Suppressor macrophage (primary cell): ENCODE measurements around the gene QRICH1.

Experiments used
- DNase-seq, 4 experiments: peaks; one replicate each; pipeline ENCODE4 v3.0.0-alpha.2; 2020 to 2022
- total RNA-seq, 17 experiments: gene quantifications; one replicate each; lab custom pipeline; 2026; ENCODE audit warnings: mixed read lengths in 6 of 17, inconsistent platforms in 3 of 17; lab: John Stamatoyannopoulos, UW

QRICH1 gene, protein sequence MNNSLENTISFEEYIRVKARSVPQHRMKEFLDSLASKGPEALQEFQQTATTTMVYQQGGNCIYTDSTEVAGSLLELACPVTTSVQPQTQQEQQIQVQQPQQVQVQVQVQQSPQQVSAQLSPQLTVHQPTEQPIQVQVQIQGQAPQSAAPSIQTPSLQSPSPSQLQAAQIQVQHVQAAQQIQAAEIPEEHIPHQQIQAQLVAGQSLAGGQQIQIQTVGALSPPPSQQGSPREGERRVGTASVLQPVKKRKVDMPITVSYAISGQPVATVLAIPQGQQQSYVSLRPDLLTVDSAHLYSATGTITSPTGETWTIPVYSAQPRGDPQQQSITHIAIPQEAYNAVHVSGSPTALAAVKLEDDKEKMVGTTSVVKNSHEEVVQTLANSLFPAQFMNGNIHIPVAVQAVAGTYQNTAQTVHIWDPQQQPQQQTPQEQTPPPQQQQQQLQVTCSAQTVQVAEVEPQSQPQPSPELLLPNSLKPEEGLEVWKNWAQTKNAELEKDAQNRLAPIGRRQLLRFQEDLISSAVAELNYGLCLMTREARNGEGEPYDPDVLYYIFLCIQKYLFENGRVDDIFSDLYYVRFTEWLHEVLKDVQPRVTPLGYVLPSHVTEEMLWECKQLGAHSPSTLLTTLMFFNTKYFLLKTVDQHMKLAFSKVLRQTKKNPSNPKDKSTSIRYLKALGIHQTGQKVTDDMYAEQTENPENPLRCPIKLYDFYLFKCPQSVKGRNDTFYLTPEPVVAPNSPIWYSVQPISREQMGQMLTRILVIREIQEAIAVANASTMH
- total RNA-seq: 1.4 to 4.2 (median 2.8) reads per million in 17 experiments

DNA sequence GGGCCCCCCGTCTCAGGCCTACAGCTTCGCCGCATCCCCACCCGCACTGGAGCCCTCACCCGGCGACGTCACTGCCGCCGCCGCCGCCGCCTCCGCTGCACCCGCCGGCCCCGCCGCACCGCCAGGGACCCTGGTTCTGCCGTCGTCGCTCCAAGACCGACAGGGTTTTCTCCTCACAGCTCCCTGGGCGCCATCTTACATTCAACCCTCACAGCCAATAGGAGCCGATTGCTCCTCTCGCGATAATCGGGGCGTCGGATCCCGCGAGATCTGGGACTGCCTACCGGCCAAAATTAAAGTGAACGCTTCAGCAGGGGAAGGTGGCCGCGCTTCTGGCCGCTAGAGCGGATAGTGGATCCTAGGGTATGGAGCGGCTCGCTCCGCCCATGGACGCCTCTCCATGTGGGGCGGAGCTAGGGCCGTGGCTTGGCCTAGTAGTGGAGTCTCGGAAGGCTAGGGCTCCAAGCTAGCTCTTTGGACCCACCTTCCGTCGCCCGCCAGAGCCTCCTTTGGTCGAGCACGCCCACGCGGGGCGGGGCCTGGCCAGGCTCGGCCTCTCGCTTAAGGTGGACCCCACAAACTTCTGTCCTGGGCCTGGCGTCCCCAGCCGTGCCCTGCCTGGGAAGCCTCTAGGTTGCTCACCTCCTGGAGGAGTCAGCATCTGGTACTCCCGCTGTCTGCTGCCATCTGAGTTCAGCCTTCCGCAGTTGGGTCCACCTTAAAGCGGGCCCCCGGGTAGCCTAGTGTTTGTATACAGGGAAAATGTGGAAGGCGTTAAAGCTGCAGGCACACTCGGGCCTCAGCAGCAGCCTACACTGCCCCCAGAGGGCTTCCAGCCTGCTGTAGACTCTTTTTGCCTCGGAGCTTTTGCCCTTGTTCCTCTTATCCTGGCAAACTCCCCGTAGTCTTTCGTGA is at the start of gene QRICH1:
Gene QRICH1 (minus strand): TSS at position 219 of the 915 bp plus-strand sequence. CDS start 17,054 bp downstream, outside the sequence.
- peak; percentile 99 to 100 (median 99) for DNase-seq

DNA sequence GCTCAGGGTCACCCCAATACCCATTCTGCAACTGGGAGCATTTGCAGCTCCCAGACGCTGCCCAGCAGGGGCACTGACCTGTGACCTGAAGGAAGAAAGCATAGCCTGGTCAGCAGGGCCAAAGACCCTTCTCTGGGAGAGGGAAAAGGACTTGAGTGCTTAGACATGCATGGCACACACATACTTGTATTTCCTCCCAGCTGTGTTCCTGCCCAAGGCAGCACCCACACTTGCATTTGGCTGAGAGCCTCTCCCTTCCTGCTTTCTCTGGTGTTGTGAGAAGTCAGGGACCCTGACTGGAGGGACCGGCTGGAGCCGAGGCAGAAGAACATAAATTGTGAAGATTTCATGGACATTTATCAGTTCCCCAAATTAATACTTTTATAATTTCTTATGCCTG is 46.2 kb upstream of the QRICH1 start:
- DNase-seq: no peak

DNA sequence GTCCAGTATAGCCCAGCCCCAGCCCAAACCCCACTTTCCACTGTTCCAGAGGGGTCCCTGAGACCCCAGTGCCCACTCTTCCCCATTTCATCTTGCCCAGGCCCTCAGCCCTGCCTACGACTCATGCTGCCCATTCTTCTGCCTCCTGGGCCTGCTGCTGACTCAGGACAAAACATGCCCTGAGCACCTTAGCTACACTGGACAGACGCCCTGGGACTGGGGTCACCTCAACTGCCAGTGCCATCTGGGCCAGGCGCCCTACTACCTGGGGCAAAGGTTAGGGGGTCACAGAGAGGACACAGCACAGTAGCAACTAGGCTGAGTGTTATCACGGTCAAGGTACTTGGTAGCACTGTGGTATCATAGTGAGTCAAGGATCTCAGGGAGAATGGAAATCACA is 41.6 kb upstream of the QRICH1 start:
- no peak for DNase-seq

DNA sequence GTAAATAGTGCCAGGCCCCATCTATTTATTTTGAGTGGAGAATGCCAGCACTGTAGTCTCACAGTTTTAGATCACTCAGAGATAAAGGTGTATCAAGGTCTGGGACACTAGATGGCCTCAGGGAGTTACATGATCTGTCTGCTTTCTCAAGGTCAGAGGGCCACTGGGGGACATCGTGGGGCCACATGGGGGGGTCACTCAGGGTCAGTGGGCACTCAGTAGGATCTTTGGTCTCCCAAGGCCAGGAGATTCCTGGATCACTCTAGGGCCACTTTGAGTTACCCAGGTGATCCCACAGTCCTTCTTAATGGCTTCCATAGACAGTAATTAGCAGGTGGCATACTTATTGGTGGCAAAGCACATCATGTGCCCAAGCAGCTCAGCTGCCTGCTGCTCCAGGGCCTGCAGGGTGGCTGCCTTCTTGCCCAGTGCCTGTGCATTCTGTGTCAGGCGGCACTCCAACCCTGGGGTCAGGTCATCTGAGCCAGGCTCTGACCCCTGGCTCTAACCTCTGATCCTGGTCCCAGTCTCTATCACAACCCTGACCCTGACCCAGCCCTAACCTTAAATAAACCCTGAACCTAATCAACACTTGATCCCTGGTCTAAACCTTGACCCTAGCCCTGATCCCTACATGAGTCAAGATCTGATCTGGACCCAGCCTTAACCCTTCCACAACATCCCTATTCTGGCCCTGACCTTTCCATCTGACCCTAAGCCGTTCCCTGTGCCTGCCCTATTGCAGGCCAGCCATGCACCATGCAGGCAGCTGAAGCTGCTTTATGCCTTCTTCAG is 40.8 kb upstream of the QRICH1 start:
- DNase-seq: no peak

DNA sequence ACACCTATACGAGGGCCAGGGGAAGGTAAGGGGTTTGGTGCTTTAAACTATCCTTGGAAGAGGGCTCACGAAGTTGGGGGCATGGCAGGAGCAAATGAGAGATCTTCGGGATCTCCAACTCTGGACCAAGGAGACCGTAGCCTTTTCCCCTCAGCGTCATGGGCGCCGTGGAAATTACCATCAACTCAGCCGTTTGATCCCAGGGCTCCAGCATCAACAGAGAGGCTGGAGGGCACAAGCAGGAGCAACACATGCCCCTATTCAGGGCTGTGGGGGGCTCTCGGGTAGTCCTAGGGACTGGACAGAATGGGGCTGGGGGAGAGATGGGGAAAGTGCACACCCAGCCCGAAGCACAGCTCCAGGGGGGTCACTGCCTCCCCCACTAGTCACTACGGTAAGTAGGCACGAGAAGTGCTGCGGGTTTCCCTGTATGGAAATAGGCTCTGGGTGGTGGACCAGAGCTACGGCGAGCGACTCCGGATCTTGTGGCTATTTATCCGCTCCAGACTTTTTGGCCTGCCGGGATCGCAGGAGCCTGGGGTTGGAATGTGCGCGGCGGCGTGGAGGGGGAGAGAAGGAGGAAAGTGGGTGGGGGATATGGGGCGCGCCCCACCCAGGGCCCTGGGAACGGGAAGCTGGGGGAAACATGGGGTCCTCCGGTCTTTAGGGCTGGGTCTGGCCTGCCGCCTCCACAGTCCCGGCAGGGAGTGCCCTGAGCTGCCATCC is 39.5 kb upstream of the QRICH1 start:
- DNase-seq: peak; percentile 69 to 80 (median 78)

DNA sequence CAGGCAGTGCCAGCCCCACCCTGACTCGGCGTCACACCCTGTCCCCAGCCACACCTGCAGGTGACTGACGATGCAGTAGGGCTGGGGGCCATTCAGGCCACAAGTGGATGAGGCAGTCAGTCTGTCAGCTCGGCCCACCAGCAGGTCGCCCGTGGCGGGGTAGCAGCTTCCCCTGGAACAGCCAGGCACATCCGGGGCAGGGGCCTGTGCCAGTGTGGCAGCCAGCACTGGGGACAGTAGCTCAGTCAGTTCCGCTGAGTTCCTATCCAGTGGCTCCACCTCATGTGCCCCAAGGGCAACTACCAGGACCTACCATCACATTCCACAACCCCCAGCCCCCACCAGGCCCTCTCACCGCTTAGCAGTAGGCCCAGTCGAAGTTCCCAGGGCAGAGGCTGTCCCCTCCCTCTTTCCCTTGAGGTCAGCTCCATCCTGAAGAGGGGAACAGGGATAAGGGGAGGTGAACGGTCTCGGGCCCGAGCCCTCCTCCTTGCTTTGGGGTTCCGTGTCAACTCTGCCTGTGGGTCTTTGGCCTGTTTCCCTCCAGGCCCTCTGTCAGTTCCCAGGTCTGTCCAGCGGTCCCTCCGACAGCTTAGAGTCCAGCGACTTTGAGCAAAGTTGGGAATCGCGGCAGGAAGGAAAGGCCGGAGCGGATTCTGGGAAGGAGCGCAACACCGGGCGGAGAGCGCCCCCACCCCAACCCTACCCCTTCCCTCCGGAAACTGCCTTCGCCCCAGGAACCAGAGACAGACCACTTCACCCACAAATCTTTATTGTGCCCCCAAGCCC is 38.8 kb upstream of the QRICH1 start, which contains the start of gene LAMB2:
Gene LAMB2 (minus strand): TSS at position 614 of the 789 bp plus-strand sequence. CDS start 183 bp downstream, at position 431.
- DNase-seq: peak; percentile 46 to 64 (median 52)

DNA sequence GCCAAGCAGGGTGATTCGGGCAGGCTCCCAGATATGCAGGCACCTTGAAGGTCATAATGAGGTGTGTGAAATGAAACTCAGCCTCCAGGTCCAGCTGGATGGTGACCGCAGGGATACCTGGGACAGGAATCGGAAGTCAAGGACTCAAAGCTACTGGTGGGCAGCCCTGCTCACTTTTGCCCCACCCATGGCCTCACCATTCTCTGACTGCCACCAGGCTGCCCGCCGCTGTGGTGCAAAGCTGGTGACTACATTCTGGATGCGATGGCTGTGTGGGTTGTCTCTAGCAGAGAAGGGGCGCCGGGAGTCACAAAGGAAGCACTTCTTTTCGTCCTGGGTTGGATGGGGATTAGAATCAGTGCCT is 38.2 kb upstream of the QRICH1 start:
- DNase-seq: no peak

DNA sequence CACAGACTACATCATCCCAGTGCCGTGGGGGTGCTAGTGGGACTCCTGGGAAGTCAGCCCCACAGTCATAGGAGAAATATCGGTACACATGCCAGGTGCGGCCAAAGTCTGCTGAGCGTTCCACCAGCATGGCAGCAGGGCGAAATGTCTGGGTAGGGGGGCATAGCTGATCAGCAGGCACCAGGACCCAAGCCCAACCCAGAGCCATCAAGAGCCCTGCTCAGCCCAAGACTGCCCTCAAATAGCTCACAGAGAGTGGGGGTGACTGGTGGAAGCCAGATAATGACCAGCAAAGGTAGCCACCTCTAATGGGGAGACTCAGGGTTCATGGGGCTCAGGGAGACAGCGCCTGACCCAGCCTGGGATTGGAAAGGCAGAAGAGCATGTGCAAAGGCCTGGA is 37.7 kb upstream of the QRICH1 start:
- DNase-seq: no peak

DNA sequence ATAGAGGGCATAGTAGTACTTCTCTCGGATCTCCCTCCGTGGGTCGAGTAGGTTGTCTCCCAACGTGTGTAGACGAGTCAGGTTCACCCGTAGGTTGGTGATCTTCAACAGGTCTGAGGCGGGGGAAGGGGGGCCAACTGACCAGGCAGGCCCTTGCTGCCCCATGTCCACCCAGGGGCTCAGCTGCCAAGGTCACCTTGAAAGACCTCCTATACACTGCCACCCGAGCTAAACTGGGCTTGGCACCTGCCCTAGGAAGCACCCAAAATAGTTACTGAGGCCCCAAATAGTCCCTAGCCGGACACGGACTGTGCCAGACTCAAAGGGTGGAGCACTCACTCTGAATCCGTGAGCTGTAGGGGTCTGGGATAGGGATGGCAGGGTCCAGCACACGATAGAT is 37.2 kb upstream of the QRICH1 start:
- no peak for DNase-seq

DNA sequence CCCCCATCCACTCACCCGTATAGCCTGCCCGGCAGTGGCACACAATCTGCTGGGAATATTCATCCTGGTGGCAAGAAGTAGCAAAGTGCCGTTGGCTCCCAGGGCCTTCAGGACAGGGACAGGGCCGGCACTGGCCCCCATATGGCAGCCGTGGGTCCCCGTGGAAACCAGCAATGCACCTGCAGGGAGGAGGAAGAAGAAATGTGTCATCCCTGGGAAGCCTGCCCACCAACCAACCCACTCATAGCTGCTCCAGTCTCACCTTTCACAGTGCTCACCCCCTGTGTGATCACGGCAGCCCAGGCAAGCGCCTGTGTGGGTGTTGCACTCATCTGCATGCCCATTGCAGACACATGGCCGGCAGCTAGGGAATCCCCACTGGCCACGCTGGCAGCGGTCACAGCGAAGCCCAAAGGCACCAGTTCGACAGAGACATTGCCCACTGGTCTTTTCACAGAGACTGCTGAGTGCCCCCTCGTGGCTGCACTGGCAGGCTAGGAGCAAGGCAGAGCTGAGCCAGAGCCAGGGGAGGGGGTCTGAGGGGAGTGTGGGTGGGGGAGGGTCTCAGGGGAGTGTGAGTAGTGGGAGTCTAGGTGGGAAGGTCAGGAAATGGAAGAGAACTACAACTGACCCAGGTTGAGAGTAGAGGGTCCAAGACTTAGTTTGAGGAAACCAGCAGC is 31.3 kb upstream of the QRICH1 start:
- DNase-seq: no peak

DNA sequence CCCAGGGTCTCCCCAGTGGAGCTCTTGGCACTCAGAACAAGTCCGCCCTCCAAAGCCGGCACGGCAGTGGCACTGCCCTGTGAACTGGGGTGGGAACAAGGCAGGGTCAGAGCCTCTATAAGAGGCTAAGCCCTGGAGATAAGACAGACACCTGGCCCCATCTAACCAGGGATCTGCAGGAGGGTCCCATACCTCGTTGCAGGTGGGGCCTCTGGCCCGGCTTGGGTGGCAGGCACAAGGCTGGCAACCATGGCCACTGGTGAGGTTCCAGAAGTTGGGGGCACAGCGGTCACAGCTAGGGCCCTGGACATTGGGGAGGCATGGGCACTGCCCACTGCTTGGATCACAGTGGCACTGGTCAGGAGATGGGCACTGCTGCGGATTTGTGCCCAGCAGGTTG is 30.3 kb upstream of the QRICH1 start:
- DNase-seq: no peak

DNA sequence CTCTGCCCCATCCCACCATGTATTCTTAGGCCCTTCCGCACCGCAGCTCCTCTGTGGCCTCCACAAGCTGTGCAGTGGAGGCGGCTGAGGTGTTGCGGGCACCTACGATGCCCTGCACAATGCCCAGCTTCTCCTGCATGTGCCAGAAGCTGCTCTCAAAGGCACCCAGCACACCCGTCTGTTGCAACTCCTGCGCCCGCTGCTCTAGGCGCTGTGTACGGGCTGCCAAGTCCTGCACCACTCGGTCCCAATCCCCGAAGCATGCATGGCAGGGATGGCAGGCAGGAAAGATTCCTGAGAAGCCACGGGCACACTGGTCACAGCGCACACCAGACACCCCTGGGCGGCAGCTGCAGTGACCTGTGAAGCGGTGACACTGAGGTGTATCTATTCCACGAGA is 29.8 kb upstream of the QRICH1 start:
- DNase-seq: no peak

DNA sequence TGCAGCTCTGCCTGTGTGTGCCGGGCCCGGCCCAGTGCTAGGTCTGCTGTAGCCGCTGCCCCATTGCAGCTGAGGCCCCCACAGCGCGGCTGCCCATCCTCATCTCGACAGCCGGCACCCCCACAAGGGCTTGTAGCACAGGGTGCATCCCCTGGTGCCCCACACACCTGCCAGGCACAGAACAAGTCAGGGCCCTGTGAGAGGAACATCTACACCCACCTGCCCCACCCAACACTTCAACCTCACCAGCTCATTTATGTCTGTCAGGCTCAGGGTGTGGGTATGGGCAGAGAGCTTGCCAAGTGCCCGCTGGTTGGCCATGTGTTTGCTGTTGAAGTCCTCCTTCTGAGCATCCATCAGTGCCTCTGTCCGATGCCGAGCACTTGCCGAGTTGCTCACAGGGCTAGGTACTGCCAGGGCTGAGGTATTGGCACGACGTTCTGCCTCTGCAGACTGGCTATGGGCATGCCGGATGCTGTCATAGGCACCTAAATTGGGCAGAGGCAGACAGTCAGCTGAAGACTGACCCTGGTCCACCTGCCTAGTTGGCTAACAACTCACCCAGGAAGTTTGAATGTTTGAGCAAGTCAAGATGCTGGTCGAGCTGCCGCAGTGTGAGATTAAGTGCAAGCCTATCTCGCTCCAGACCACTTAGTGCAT is 29.1 kb upstream of the QRICH1 start:
- no peak for DNase-seq

DNA sequence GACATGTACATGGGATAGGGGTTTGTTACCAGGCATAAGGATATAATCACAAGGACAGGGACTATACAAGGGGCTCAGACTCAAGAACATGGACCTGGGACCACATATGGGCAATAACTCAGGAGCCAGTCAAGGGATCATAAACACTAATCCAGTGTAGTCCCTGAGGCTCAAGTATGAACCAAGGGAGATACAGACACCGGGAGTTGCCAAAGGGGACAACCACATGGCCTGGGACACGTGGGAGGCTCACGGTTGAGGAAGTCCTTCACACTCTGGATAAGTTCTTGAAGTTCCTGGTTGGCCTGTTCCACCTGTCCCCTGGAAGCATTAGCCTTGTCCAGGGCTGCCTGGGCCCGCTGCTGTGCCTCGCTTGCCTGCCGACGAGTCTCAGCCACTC is 28.6 kb upstream of the QRICH1 start:
- peak; percentile 24 to 65 (median 48) for DNase-seq

DNA sequence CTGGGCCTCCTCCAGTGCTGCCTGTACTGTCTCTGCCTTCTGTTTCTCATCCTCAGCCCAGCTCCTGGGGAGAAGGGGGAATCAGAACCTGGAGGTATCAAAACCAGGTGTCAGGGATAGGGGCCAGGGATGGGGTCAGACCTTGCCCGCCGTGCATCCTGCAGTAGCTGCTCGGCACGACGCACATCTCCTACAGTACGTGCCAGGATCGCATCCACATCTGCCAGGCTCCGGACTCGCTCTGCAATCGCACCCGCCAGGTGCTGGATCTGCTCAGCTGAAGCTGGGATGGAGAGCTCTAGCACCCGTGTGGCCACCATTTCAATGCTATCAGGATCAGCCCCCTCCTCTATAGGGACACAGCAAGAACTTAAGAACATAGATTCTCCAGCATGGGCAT is 28.2 kb upstream of the QRICH1 start:
- DNase-seq: no peak

DNA sequence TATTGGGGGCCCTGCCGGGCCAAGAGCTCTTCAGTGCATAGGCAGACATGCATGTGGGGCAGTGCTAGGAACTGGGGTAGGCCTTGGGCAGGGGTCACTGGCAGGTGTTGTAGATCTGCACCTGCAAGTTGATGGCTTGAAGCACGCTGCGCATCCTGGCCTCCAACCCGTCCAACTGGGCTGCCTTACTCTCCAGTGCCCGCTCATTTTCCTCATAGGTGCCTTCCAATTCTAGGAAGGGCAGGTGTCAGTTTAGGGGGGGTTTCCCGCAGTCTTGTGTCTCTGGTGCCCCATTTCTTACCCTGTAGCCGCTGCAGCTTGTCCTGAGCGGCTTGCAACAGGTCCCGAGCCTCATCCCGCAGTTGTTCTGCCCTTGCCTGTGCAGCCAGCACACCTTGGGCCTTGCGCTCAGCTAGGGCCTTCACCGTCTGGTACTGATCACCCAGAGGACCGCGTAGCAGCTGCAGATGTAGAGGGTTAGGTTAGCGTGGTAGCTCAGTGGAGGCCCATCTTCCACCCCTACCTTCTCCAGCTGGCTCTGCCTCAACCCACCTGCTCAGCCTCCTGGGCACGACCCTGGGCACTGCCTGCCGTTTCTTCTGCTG is 27.4 kb upstream of the QRICH1 start:
- no peak for DNase-seq

DNA sequence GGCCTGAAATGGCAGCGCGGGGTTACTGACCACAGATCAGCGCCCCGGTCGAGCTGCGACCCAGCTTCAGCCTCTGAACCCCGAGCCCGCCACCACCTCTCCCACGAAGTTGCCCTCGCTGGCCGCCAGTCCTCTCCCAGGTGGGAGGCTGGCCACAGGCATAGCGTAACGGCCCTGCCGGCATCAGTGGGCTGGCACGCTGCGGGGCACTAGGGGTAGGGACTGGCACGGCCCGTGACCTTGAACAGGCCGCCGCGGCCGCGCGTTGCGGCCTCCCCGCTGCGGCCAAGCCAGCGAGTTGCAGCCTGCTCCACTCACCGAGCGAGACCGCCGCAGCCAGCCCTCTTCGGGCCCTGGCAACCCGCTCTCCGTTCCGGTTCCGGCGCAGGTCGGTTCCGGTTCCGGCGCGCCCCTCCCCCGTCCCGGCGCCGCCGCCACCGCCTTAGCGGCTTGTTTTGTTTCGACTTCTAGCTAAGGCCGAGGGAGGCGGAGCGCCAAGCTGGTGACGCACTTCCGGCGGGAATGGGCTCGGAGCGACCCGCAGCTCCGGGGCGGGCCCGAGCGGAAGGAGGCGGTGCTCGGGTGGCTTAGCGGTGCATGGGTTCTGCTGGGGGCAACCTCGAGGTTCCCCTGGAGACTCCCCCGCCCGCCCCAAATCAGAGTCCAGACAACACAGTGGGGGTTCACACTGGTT is 26.7 kb upstream of the QRICH1 start, which contains the start of gene USP19:
Gene USP19 (minus strand): TSS at position 386 of the 694 bp plus-strand sequence. CDS start 1,678 bp downstream, outside the sequence.
- DNase-seq: peak; percentile 95 to 97 (median 96)

DNA sequence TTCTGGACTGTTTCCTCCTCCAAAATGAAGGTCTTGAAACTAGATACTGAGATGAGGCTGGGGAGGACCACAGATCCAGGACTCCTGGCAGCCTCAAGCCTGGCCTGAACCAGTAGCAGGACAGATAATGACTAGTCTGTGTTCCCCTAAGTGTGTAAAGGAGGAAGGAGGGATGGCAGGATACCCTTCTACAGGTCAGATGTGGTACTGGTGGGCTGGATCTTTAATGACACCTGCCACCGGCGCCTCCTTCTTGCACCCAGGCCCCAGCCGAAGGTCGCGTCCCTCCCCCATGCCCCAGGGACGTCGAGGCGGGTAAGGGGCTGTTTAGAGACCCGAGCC is 26.2 kb upstream of the QRICH1 start:
- DNase-seq: peak in 2 of 4 experiments; percentile 28 to 29
